Aorta (tissue), 5 donors: ENCODE results near the gene DCHS1. TPM values are rescaled to one million over a fixed set of nuclear protein-coding genes. Genes with fewer than 3 reads are reported as not detected.

Experiments
- ATAC-seq: fragments of 200-7000 bp; cut with Tn5 transposase; one replicate; pipeline ENCODE4 v1.9.1; 2022; ENCODE audit warnings: moderate library complexity; ENCODE audit not compliant: low FRiP score
- DNase-seq, 2 donors: peaks; one replicate each; pipeline ENCODE4 v3.0.0-alpha.2; 2020
- H3K27ac ChIP-seq, 2 donors: one replicate each; pipeline ENCODE4 v1.5.1; 2013; ENCODE audit warnings: low read length in 2 of 2, mild to moderate bottlenecking in 2 of 2, moderate library complexity in 2 of 2, control low read depth in 1 of 2, inconsistent platforms in 1 of 2, low read depth in 1 of 2
- H3K27me3 ChIP-seq, 2 donors: one replicate each; pipeline ENCODE4 v1.6.1; 2013; ENCODE audit warnings: control low read depth in 1 of 2, low read length in 1 of 2, mild to moderate bottlenecking in 1 of 2, moderate library complexity in 1 of 2; ENCODE audit not compliant: insufficient read depth in 2 of 2, control insufficient read depth in 1 of 2
- H3K36me3 ChIP-seq, 2 donors: one replicate each; pipeline ENCODE4 v1.6.1; 2013; ENCODE audit warnings: control low read depth in 1 of 2, low read length in 1 of 2, mild to moderate bottlenecking in 1 of 2; ENCODE audit not compliant: insufficient read depth in 2 of 2, control insufficient read depth in 1 of 2
- H3K4me1 ChIP-seq, 2 donors: one replicate each; pipeline ENCODE4 v1.6.1; 2013; ENCODE audit warnings: low read length in 2 of 2, control low read depth in 1 of 2, mild to moderate bottlenecking in 1 of 2, moderate library complexity in 1 of 2; ENCODE audit not compliant: insufficient read depth in 2 of 2, control insufficient read depth in 1 of 2
- H3K4me3 ChIP-seq, 2 donors: one replicate each; pipeline ENCODE4 v1.5.1; 2013; ENCODE audit warnings: low read length in 2 of 2, control low read depth in 1 of 2, mild to moderate bottlenecking in 1 of 2
- H3K9me3 ChIP-seq: one replicate; pipeline ENCODE4 v1.6.1; 2013; ENCODE audit warnings: mild to moderate bottlenecking, low read length; ENCODE audit not compliant: control insufficient read depth
- WGBS, 2 donors: extraction: QIAGEN DNeasy Blood & Tissue Kit; methylation state at CpG; one replicate each; pipeline ENCODE4 v1.1.7; 2013; 5-methylcytosine and 5-hydroxymethylcytosine counted together
- intact Hi-C, 2 donors: fragments of 100-400 bp; cut with DNase I; formaldehyde crosslinking; loops; one replicate each; pipeline versions ENCODE4 v1.14.2 to v1.15.0; 2022
- polyA plus RNA-seq, 2 donors: library from polyadenylated mRNA; stranded (reverse); fragments of 200-250 nt; gene quantifications; one replicate each; pipeline ENCODE4 v1.2.3, GENCODE V29; 2013
- total RNA-seq, 2 donors: library from RNA; stranded (reverse); fragmentation: NEBNext Ultra II Directional; extraction: Animal tissue kit (Norgen Biotek cat#: 25700); gene quantifications; one replicate each; pipeline ENCODE4 v1.2.1, GENCODE V29; 2021
- donor health status: healthy with polysubstance abuse.
- donor health status: Bipolar disorder and iron deficiency.
- donor health status: DM: no; HTN: no; CAD: no.
- donor health status: DM: no; HTN: no; CAD: no.
- donor health status: DM: yes; HTN: yes; CAD: no.

DCHS1 gene
- total and polyA plus RNA-seq, 4 donors = 1.4 to 64.4 (median 36.6) TPM

- H3K4me1 ChIP-seq = no peaks in the 10 kb centered on the region
- no peaks in the 10 kb centered on the region for H3K9me3 ChIP-seq
- intact Hi-C loops = no loop called here
- H3K27me3 ChIP-seq = no peaks in the 10 kb centered on the region
- WGBS, 2 donors = 83 to 86% methylated on average over 24 of the region's 24 CpGs
- H3K27ac ChIP-seq = no peak overlapping the region
- DNase-seq (no peak), ATAC-seq (no peak)
- H3K36me3 ChIP-seq = peaks cover 0 to 3% of the 10 kb centered on the region in 2 donors
- H3K4me3 ChIP-seq = no peak overlapping the region
Observed at GRCh38 chr11:6622261-6623171, 33.1 kb downstream of the DCHS1 start.

- H3K4me1 ChIP-seq = no peaks in the 10 kb centered on the region
- no peak overlapping the region for H3K27ac ChIP-seq
- intact Hi-C loops = no loop called here
- 87 to 90% methylated on average over 16 of the region's 16 CpGs for WGBS, 2 donors
- no peaks in the 10 kb centered on the region for H3K9me3 ChIP-seq
- ATAC-seq = no peak
- no peak for DNase-seq
- peaks cover 0 to 3% of the 10 kb centered on the region in 2 donors for H3K36me3 ChIP-seq
- no peaks in the 10 kb centered on the region for H3K27me3 ChIP-seq
- no peak overlapping the region for H3K4me3 ChIP-seq
Observed at GRCh38 chr11:6621711-6622211, 33.8 kb downstream of the DCHS1 start.

GRCh38 chr11:6620636-6621035, 35.0 kb downstream of the DCHS1 start:
- Histone ChIP-seq H3K4me3 (no peak overlapping the region), H3K27me3 (no peaks in the 10 kb centered on the region), H3K9me3 (no peaks in the 10 kb centered on the region), H3K36me3 (peaks cover 0 to 5% of the 10 kb centered on the region in 2 donors), H3K4me1 (no peaks in the 10 kb centered on the region), H3K27ac (no peak overlapping the region)
- ATAC-seq (no peak), DNase-seq (no peak)
- 45 to 94% methylated on average over 1 of the region's 1 CpG for WGBS, 2 donors
- intact Hi-C loops = no loop called here

- peak within 1 kb of the TSS; percentile 55 to 74 for H3K4me3 ChIP-seq
- peak within 1 kb of the TSS in 1 of 2 donors; percentile 65 for H3K27ac ChIP-seq
- intact Hi-C loops = loop anchor here (1.0 to 5.0 kb wide), 3 partner anchors 38 to 64 kb away; partner anchors contain the start of genes MRPL17 (in 2 of the 2) and DCHS1 (in 1 of the 2)
- peaks cover 0 to 2% of the 10 kb centered on the region in 2 donors for H3K36me3 ChIP-seq
- 0 to 1% methylated on average over 16 of the region's 16 CpGs for WGBS, 2 donors
- DNase-seq = peak; percentile 93 to 94
- no peaks in the 10 kb centered on the region for H3K4me1 ChIP-seq
- ATAC-seq = peak; percentile 95
- H3K27me3 ChIP-seq = no peaks in the 10 kb centered on the region
- H3K9me3 ChIP-seq = no peaks in the 10 kb centered on the region
Observed at GRCh38 chr11:6619004-6619745, 36.4 kb downstream of the DCHS1 start, which contains the start of gene TPP1. Gene TPP1 (minus strand): TSS chr11:6619422. CDS start chr11:6619400, 22 bp downstream.

- Histone ChIP-seq H3K27ac (peak overlapping the region in 1 of 2 donors; percentile 65), H3K36me3 (peaks cover 0 to 2% of the 10 kb centered on the region in 2 donors), H3K4me3 (peak overlapping the region; percentile 55 to 74), H3K27me3 (no peaks in the 10 kb centered on the region), H3K4me1 (no peaks in the 10 kb centered on the region), H3K9me3 (no peaks in the 10 kb centered on the region)
- peak in 1 of 2 donors; percentile 73 for DNase-seq
- intact Hi-C loops = loop anchor here (1.0 to 5.0 kb wide), 3 partner anchors 39 to 65 kb away; partner anchors contain the start of genes MRPL17 (in 2 of the 2) and DCHS1 (in 1 of the 2)
- 8 to 11% methylated on average over 15 of the region's 15 CpGs for WGBS, 2 donors
- peak; percentile 53 for ATAC-seq
Observed at GRCh38 chr11:6618117-6619003, 37.2 kb downstream of the DCHS1 start.

- DNase-seq (no peak), ATAC-seq (no peak)
- WGBS, 2 donors = 80 to 87% methylated on average over 5 of the region's 5 CpGs
- H3K4me3 ChIP-seq = no peak overlapping the region
- H3K9me3 ChIP-seq = no peaks in the 10 kb centered on the region
- no peaks in the 10 kb centered on the region for H3K4me1 ChIP-seq
- no peak overlapping the region for H3K27ac ChIP-seq
- intact Hi-C loops = loop anchor here in 1 of 2 donors (5.0 kb wide), 2 partner anchors 40 to 65 kb away; partner anchors contain the start of genes DCHS1 and MRPL17
- peaks cover 0 to 2% of the 10 kb centered on the region in 2 donors for H3K36me3 ChIP-seq
- H3K27me3 ChIP-seq = no peaks in the 10 kb centered on the region
Observed at GRCh38 chr11:6617315-6617781, 38.3 kb downstream of the DCHS1 start.

- Histone ChIP-seq H3K27ac (no peak overlapping the region), H3K36me3 (peaks cover 0 to 2% of the 10 kb centered on the region in 2 donors), H3K9me3 (no peaks in the 10 kb centered on the region), H3K27me3 (no peaks in the 10 kb centered on the region), H3K4me1 (no peaks in the 10 kb centered on the region), H3K4me3 (no peak overlapping the region)
- no peak for DNase-seq
- ATAC-seq = no peak
- 90 to 91% methylated on average over 14 of the region's 14 CpGs for WGBS, 2 donors
- intact Hi-C loops = loop anchor here in 1 of 2 donors (5.0 kb wide), 2 partner anchors 41 to 66 kb away; partner anchors contain the start of genes DCHS1 and MRPL17
Observed at GRCh38 chr11:6616596-6617250, 38.9 kb downstream of the DCHS1 start.
